ENCODE measurements around the gene CNIH4.
A peak's percentile ranks its signal among the peaks of the same experiment; 100 is the strongest.

DNA sequence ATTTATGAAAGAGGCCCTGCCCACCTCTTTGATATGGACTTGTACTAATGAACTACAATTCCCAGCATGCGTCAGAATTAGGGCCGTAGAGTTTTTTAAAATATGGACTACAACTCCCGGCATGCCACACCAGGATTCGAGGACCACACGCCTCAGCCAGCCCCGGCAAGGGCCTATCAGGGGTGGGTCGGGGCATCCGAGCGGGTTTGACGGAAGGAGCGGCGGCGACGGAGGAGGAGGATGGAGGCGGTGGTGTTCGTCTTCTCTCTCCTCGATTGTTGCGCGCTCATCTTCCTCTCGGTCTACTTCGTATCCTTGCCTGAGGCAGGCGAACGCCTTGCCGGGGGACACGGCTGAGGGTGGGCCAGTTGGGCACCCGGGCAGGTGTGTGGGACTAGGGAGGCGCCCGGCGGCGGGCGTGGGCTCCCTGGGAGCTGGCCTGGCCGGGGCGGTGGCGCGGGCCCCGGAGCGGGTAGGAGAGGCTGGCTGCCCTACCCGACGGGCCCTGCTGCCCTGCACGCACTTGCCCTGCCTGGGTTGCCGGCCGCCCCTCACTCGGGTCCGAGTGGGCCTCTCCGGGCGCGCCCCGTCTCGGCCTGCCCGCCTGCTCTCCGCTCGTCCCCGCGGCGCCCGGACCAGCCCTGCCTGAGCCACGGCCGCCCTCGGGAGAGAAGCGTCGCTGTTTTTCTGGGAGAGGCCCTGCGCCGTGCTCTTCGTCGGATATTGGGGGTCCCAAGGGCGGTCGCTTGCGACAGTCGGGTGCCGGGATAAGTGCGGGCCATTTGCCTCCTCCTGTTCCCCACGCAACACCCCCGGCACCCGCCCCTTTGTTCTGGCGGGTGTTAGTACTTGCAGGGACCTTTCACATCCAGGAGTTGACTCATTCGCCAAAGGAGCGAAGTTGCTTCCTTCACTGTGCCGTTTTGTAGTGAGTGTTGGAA lies at the start of gene CNIH4:
- peak; percentile 42 for TF ChIP-seq POLR2A (IDR thresholded peaks at IDR 0.05)
- TF ChIP-seq, protein P1, sequence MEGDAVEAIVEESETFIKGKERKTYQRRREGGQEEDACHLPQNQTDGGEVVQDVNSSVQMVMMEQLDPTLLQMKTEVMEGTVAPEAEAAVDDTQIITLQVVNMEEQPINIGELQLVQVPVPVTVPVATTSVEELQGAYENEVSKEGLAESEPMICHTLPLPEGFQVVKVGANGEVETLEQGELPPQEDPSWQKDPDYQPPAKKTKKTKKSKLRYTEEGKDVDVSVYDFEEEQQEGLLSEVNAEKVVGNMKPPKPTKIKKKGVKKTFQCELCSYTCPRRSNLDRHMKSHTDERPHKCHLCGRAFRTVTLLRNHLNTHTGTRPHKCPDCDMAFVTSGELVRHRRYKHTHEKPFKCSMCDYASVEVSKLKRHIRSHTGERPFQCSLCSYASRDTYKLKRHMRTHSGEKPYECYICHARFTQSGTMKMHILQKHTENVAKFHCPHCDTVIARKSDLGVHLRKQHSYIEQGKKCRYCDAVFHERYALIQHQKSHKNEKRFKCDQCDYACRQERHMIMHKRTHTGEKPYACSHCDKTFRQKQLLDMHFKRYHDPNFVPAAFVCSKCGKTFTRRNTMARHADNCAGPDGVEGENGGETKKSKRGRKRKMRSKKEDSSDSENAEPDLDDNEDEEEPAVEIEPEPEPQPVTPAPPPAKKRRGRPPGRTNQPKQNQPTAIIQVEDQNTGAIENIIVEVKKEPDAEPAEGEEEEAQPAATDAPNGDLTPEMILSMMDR (IDR thresholded peaks at IDR 0.05): no peak

All from testis (tissue), 2 donors.